ENCODE measurements around the gene C3orf85.

C3orf85 gene

DNA sequence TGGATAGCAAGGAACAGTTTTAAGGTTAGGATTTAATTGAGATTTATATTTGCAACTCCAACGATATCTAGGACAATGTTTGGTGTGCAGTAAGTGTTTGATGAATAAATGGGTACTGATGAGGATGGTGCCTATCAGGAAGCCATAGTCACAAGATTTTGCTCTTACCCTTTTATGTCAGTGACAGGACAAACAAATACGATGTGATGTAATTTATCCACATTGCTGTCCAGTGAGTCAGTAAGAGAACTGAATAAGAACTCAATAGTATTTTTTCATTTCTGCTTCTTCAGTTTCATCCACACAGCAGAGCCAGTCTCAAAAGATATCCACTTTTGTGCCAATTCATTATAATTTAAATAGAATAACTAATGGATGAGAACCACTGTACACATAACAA is 18.5 kb downstream of the C3orf85 start:
- no peak for DNase-seq

DNA sequence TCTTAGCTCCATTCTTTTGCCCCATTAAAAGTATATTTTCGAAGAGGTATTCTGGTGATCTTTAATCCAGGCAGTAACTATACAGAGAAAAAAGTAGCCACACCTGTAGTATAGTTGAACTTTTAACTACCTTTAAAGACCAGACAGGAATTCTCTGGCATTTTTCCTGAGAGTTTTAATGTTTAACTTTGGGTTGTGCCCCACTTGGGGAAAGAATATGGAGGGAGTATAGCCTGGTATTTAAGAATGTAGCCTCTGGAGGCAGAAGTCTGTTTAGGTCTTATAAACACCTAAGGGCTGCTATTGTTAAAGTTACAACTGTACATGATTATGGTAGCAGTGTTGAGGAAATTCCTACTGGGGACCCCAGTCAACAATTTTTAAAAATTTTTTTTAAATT is 19.3 kb downstream of the C3orf85 start:
- DNase-seq: no peak

DNA sequence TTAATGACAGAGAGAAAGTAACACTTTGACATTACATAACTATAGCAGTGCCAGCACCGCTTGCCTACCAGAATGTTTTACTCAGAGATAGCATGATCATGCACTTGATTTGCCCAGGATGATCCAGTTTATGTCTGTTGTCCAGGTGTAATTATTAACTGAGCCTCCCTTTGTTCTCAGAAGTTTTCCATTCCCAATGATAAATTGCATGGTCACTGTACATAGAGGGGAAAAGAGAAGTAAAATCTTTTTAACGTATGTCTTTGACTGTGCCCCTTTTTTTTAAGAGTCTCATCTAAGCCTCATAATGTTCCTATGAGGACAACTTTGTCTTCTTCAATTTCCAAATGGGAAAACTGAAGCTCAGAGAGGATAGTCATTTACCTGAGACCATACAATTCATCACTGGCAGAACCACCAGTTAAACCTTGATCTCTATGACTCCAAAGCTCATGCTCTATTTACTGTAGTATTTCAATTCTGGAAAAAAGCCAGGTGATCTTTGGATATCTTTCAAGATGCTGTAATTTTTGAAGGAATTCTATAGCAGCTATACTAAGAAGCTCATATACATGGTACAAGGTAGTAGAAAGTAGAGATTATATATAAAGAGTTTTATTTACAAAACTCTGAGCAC is 25.1 kb downstream of the C3orf85 start:
- DNase-seq: no peak

DNA sequence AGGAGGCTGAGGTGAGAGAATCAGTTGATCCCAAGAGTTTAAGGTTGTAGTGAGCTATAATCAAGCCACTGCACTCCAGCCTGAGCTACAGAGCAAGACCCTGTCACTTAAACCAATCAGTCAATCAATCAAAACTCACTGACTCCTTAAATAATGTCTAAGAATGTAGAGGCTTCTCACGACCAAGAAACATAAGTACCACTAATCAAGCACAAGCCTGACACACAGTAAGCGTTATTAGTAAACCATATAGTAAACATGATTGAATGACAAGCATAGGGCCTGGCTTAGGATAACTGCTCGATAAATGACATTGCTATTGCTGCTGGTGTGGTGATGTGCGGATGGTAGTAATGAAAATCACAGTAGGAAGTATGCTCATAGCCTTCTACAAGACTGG is 29.4 kb downstream of the C3orf85 start:
- no peak for DNase-seq

DNA sequence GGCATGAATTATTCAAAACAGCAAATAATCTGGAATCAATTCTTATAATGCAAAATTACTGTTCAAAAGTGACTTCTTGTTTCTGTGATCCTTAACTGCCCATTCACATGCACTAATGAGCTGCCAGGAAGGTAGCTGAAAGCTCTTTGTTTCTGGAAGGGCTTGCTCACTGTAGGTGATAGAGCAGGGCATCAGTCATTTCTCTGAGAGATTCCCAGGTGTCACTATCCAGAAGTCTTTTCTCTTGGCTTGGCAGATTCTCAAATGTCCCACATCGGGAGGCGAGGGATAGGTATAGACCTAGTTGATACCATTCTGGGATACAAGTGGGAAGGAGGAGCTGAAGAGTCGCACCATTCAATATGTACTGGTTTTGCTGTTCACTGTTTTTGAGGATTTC is 35.0 kb downstream of the C3orf85 start:
- DNase-seq: no peak

DNA sequence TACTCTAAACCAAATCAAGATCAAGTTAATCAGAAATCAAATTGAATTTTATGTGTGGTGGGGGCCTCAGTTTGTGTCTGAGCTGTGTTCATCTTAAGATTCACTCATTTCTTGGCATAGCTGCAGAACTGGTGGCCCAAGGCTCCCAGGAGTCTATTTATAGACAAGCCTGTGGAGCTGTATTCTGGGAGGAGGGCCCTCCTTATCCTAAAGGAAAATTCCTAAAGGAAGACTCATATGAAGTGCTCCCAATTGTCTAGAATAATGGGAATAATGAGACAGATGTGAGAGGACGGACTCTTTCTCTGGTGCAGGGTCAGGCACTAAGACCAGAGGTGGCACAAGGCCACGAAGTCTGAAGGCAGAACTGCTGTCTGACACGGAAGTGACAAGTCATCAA is 38.9 kb downstream of the C3orf85 start:
- DNase-seq: no peak

DNA sequence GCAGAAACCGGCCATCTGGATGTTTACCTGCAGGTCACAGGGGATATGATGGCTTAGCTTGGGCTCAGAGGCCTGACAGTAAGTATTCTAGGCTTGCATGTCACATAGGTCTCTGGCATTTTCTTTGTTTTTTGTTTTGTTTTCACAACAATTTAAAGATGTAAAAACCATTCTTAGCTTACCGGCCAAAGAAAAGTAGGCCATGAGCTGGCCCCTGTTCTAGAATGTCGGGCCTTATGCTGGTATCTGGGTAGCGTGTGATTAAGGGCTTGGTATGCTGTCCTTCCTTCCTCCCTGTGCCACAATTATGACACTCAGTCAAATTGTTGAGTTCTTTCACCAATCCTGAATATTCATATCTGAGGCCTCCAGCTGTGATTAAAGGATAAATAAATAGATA is 40.2 kb downstream of the C3orf85 start:
- no peak for DNase-seq

DNA sequence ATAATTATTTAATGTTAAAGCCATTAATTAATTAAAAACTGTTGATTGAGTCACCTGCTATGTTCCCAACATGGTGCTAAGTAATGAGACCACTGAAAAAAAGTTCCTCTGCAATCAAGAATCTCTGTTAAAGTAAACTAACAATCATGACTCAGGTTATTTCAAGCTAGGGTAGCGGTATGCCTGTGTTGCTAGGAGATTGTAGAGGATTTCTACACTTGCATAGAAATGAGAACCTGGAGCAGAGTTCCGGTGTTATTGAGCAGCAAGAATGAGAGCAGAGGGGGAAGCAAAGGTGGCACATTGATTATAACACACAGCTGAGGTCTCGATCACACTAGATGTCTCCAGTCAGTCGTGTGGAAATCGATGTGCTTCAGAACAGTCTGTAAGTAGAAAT is 41.4 kb downstream of the C3orf85 start:
- DNase-seq: no peak

DNA sequence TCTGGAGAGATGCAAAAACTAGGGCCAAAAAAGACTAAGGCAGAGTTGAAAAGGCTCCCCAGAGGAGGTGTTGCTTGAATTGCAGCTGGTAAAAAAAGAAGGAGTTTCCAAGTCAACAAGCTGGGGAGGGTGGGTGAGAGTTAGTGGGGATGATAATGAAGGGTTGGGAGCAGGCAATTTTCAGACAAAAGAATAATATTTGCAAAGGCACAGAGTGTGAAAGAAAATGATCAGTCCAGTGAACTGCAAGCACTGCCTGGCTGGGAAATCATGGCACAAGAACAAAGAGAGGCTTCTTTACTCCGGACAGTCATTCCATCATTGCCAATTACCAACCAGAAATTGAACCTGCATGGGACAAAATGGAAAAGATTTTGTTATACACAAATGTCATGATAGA is 42.2 kb downstream of the C3orf85 start:
- no peak for DNase-seq

DNA sequence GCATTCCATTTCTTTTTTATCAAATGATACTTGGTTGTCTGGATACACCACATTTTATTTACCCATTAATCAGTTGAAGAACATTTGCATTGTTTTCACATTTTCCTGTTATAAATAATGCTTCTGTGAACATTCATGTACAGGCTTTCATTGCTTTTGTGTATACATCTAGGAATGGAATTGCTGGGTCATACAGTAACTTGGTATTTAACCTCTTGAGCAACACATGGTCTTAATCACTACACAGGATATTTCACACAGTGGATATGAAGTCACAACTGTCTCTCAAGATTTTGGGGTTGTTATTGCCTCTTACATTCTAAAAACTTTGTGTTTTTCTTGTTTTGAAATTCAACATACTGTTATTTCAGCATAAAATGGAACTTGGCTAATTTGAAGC is 48.2 kb downstream of the C3orf85 start:
- DNase-seq: no peak

DNA sequence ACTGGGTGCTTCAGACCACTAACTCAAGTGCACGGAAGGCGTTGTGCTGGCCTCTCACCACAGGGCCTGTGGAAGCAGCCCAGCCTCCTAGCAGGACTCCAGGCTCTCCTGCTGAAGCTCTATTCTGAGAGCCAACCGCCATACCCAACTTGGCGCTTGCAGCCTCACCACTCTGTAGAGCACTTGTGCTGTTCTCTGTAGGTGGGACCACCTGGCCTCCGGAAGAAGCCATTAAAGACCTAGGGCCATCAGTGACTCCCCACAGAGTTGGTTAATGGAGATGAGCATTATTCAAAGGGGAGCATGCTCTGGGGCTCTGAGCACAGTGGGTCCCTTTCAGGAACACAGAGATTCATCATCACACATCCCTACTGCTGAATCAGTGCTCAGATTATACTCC is 50.9 kb downstream of the C3orf85 start:
- DNase-seq: no peak

DNA sequence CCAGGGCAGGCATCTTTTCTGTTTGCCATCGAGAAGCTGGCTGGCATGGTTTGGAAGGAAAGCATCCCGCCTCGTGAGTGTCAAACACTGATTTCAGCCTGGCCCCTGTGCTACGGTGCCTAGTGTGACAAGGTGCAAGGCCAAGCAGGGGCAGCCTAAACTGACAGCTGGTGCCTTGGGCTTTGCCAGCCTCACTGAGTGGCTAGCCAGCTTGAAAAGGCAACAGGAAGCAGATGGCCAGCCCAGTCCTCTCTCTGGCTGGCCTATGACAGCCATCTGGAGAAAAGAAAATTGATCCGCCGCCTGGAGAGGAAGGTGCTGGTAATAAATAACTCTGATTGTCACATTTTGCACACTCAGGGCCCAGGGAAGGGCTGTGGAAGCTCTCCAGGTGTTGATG is 52.2 kb downstream of the C3orf85 start:
- no peak for DNase-seq

DNA sequence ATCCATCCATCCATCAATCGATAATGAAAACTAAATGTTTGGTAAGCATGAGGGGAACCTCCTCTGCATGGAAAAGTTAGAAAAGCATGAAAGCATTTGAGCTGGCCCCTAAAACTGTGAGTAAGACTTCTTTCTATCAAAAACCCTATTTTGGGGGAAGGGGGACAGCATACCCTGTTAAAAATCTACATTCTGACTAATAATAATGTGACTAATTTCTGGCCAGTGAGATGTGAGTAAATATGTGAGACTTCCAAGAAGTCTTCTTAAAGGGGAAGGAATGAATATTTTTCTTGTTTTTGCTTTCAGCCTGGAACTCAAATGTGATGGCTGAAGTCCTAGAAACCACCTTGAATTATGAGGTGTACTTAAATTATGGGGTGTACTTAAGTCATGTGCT is 54.9 kb downstream of the C3orf85 start:
- DNase-seq: no peak

DNA sequence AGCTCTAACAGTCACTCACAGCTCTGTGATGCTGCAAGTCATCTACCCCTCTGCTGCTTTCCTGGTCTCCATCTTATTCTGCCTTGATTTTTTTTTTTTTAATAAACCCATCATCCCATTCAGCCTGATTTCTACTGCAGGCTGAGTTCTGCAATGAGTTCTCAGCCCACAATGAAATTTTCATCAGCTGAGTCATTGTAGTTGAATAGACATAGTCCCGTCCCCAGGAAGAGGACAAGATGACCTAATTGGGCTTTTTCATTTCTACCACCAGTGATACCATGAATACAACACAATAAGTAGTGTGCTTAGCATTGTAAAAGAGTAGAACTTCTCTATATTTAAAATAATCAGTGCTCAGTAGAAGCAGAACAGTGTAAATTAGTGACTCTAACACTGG is 59.3 kb downstream of the C3orf85 start:
- no peak for DNase-seq

Measured in stimulated activated CD4-positive, alpha-beta T cell treated with anti-CD3 and anti-CD28 coated beads, Interleukin-2, amount 100 ng/mL, for 48 hours (primary cell).